Breast epithelium (tissue), 3 donors: ENCODE data around the gene RANBP1.

Experiments used
- CTCF ChIP-seq, 3 donors: fragments of 450-650 bp; IDR thresholded peaks; one replicate each; pipeline ENCODE4 v1.5.1; 2016 to 2017; ENCODE audit warnings: antibody characterized with exemption in 3 of 3, mild to moderate bottlenecking in 3 of 3, moderate library complexity in 3 of 3
- POLR2A ChIP-seq: fragments of 450-650 bp; IDR thresholded peaks from one replicate; pipeline ENCODE4 v1.6.1; 2016; ENCODE audit warnings: antibody characterized with exemption, mild to moderate bottlenecking, moderate library complexity
- POLR2AphosphoS5 ChIP-seq, 3 donors: sonication (generic); formaldehyde crosslinking; IDR thresholded peaks; one replicate each; pipeline ENCODE4 v1.6.1; 2017; ENCODE audit warnings: antibody characterized with exemption in 3 of 3

- no peak for TF ChIP-seq CTCF (IDR thresholded peaks at IDR 0.05)
- no peak for TF ChIP-seq POLR2AphosphoS5 (IDR thresholded peaks at IDR 0.05)
- no peak for TF ChIP-seq POLR2A
Observed at GRCh38 chr22:20157430-20158183, 41.7 kb downstream of the RANBP1 start.
